Measurements from ENCODE around the gene DNAJC8. TPM values are rescaled to one million over a fixed set of nuclear protein-coding genes. Genes with fewer than 3 reads are reported as not detected.
A peak's percentile ranks its signal among the peaks of the same experiment; 100 is the strongest.

DNAJC8 gene
- total and polyA plus RNA-seq, 2 donors from 2014 or later, result 71.7 to 110 TPM

GRCh38 chr1:28259252-28259933, 26.6 kb upstream of the DNAJC8 start, which contains the start of gene SESN2:
Gene SESN2 (plus strand): TSS chr1:28259518. CDS start chr1:28259848, 330 bp downstream.
- no peaks in the 10 kb centered on the region for H3K27me3 ChIP-seq (ENCODE audit: control insufficient read depth, insufficient read depth, low read length)
- intact Hi-C loops (cut with DNase I), result no loop called here
- TF ChIP-seq CTCF (IDR thresholded peaks at IDR 0.05; ENCODE audit: borderline replicate concordance, extremely low read depth, insufficient read depth), result no peak
- no peaks in the 10 kb centered on the region for H3K9me3 ChIP-seq (ENCODE audit: control insufficient read depth in 2 of 3, insufficient read depth in 1 of 3, low read length in 3 of 3)
- FAIRE-seq (peak; percentile 93), DNase-seq (peak; percentile 99 to 100 (median 99))
- H3K36me3 ChIP-seq (ENCODE audit: control insufficient read depth in 2 of 3, insufficient read depth in 3 of 3, low read length in 3 of 3), result no peaks in the 10 kb centered on the region
- peaks cover 0 to 11% (median 5%) of the 10 kb centered on the region in 3 donors for H3K4me1 ChIP-seq (ENCODE audit: control insufficient read depth in 2 of 3, insufficient read depth in 2 of 3, low read depth in 1 of 3, low read length in 3 of 3)
- H3K27ac ChIP-seq (ENCODE audit: low read depth in 2 of 2, low read length in 2 of 2), result peak within 1 kb of the TSS; percentile 76 to 87
- peak within 1 kb of the TSS in 2 of 3 donors; percentile 73 to 75 for H3K9ac ChIP-seq (ENCODE audit: low read length in 3 of 3)
- H3K4me3 ChIP-seq (ENCODE audit: low read length in 3 of 3), result peak within 1 kb of the TSS; percentile 60 to 88 (median 87)

GRCh38 chr1:28258628-28259251, 25.9 kb upstream of the DNAJC8 start:
- FAIRE-seq, result no peak
- peak overlapping the region; percentile 4 to 88 (median 71) for H3K4me3 ChIP-seq (ENCODE audit: low read length in 3 of 3)
- no peaks in the 10 kb centered on the region for H3K27me3 ChIP-seq (ENCODE audit: control insufficient read depth, insufficient read depth, low read length)
- no peaks in the 10 kb centered on the region for H3K9me3 ChIP-seq (ENCODE audit: control insufficient read depth in 2 of 3, insufficient read depth in 1 of 3, low read length in 3 of 3)
- no peaks in the 10 kb centered on the region for H3K36me3 ChIP-seq (ENCODE audit: control insufficient read depth in 2 of 3, insufficient read depth in 3 of 3, low read length in 3 of 3)
- peak overlapping the region; percentile 44 to 57 for H3K27ac ChIP-seq (ENCODE audit: low read depth in 2 of 2, low read length in 2 of 2)
- no peak for DNase-seq
- intact Hi-C loops (cut with DNase I), result no loop called here
- TF ChIP-seq CTCF (IDR thresholded peaks at IDR 0.05; ENCODE audit: borderline replicate concordance, extremely low read depth, insufficient read depth), result no peak
- H3K4me1 ChIP-seq (ENCODE audit: control insufficient read depth in 2 of 3, insufficient read depth in 2 of 3, low read depth in 1 of 3, low read length in 3 of 3), result peaks cover 0 to 11% (median 5%) of the 10 kb centered on the region in 3 donors
- peak overlapping the region in 1 of 3 donors; percentile 42 for H3K9ac ChIP-seq (ENCODE audit: low read length in 3 of 3)

GRCh38 chr1:28257736-28258135, 24.9 kb upstream of the DNAJC8 start:
- intact Hi-C loops (cut with DNase I), result no loop called here
- no peaks in the 10 kb centered on the region for H3K9me3 ChIP-seq (ENCODE audit: control insufficient read depth in 2 of 3, insufficient read depth in 1 of 3, low read length in 3 of 3)
- no peak overlapping the region for H3K27ac ChIP-seq (ENCODE audit: low read depth in 2 of 2, low read length in 2 of 2)
- no peak overlapping the region for H3K4me3 ChIP-seq (ENCODE audit: low read length in 3 of 3)
- H3K9ac ChIP-seq (ENCODE audit: low read length in 3 of 3), result no peak overlapping the region
- FAIRE-seq, result no peak
- H3K36me3 ChIP-seq (ENCODE audit: control insufficient read depth in 2 of 3, insufficient read depth in 3 of 3, low read length in 3 of 3), result no peaks in the 10 kb centered on the region
- H3K27me3 ChIP-seq (ENCODE audit: control insufficient read depth, insufficient read depth, low read length), result no peaks in the 10 kb centered on the region
- TF ChIP-seq CTCF (IDR thresholded peaks at IDR 0.05; ENCODE audit: borderline replicate concordance, extremely low read depth, insufficient read depth), result no peak
- DNase-seq, result no peak
- peaks cover 0 to 11% (median 0%) of the 10 kb centered on the region in 3 donors for H3K4me1 ChIP-seq (ENCODE audit: control insufficient read depth in 2 of 3, insufficient read depth in 2 of 3, low read depth in 1 of 3, low read length in 3 of 3)

All from kidney (tissue), 14 donors.